Left lung (tissue), 10 donors: ENCODE measurements around the gene PIN1. TPM values are rescaled to one million over a fixed set of nuclear protein-coding genes. Genes with fewer than 3 reads are reported as not detected.
"Not testable (repeated sequence)": the region's sequence is repeated elsewhere in the genome, so short reads cannot be mapped to it uniquely, and the experiment has no call there.

ENCODE experiments used
- ATAC-seq: fragments of 200-7000 bp; cut with Tn5 transposase; one replicate; pipeline ENCODE4 v1.9.1; 2020; ENCODE audit warnings: moderate library complexity
- DNase-seq, 4 donors: peaks; one replicate each; pipeline ENCODE4 v3.0.0-alpha.2; 2013 to 2020
- H3K27ac ChIP-seq, 2 donors: fragments of 200-600 bp; sonication (generic) in 1 of 2; one replicate each; pipeline versions ENCODE4 v1.5.0 to v1.8.0; 2020 to 2021
- H3K27me3 ChIP-seq, 2 donors: fragments of 200-600 bp; sonication (generic) in 1 of 2; one replicate each; pipeline versions ENCODE4 v1.5.0 to v1.8.0; 2020 to 2021
- H3K36me3 ChIP-seq, 2 donors: fragments of 200-600 bp; sonication (generic) in 1 of 2; one replicate each; pipeline versions ENCODE4 v1.5.0 to v1.8.0; 2020 to 2021
- H3K4me1 ChIP-seq, 2 donors: fragments of 200-600 bp; one replicate each; pipeline ENCODE4 v1.8.0; 2021
- H3K4me3 ChIP-seq, 2 donors: fragments of 200-600 bp; sonication (generic) in 1 of 2; one replicate each; pipeline versions ENCODE4 v1.5.0 to v1.8.0; 2020 to 2021; ENCODE audit warnings: mild to moderate bottlenecking in 1 of 2
- H3K9me3 ChIP-seq, 2 donors: fragments of 200-600 bp; sonication (generic) in 1 of 2; one replicate each; pipeline versions ENCODE4 v1.5.0 to v1.8.0; 2020 to 2021
- intact Hi-C, 2 donors: fragments of 100-400 bp; cut with DNase I; formaldehyde crosslinking; loops; one replicate each; pipeline versions ENCODE4 v1.11.2 to v1.14.2; 2022
- polyA plus RNA-seq, 6 donors: library from polyadenylated mRNA; unstranded; fragments of 120-200 nt; gene quantifications; one replicate each; pipeline ENCODE4 v1.2.1, GENCODE V29; 2013; ENCODE audit not compliant: insufficient read length in 6 of 6
- total RNA-seq, 2 donors: library from RNA; stranded (reverse); fragmentation: NEBNext Ultra II Directional; extraction: Animal tissue kit (Norgen Biotek cat#: 25700); gene quantifications; one replicate each; pipeline ENCODE4 v1.2.1, GENCODE V29; 2021
- TF ChIP-seq, protein P1 (sequence below), 2 donors: fragments of 200-600 bp; sonication (generic) in 1 of 2; IDR thresholded peaks; one replicate each; pipeline versions ENCODE4 v1.5.0 to v1.8.0; 2021; ENCODE audit warnings: antibody characterized with exemption in 2 of 2
- donor health status: DM: no; HTN: yes; CAD: no.
- donor health status: DM: no; HTN: no; CAD: no.

PIN1 gene
- total and polyA plus RNA-seq, 8 donors, result 43.1 to 67.2 (median 56.6) TPM

DNA sequence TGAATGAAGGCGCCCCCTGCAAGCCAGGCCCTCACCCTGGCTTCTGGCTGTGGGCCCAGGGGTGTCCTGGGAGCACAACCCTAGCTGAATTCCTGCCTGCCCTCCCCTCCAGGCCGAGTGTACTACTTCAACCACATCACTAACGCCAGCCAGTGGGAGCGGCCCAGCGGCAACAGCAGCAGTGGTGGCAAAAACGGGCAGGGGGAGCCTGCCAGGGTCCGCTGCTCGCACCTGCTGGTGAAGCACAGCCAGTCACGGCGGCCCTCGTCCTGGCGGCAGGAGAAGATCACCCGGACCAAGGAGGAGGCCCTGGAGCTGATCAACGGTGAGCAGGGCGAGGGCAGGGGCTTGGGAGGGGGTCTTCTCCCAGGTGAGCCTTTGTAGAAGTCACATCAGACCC is 3.2 kb downstream of the PIN1 start:
- H3K27ac ChIP-seq, result no peak overlapping the region
- peaks cover 8 to 21% of the 10 kb centered on the region in 2 donors for H3K4me1 ChIP-seq
- H3K36me3 ChIP-seq, result peaks cover 0 to 57% of the 10 kb centered on the region in 2 donors
- peaks cover 0 to 5% of the 10 kb centered on the region in 2 donors for H3K9me3 ChIP-seq
- no peak overlapping the region for H3K4me3 ChIP-seq
- TF ChIP-seq, protein P1, sequence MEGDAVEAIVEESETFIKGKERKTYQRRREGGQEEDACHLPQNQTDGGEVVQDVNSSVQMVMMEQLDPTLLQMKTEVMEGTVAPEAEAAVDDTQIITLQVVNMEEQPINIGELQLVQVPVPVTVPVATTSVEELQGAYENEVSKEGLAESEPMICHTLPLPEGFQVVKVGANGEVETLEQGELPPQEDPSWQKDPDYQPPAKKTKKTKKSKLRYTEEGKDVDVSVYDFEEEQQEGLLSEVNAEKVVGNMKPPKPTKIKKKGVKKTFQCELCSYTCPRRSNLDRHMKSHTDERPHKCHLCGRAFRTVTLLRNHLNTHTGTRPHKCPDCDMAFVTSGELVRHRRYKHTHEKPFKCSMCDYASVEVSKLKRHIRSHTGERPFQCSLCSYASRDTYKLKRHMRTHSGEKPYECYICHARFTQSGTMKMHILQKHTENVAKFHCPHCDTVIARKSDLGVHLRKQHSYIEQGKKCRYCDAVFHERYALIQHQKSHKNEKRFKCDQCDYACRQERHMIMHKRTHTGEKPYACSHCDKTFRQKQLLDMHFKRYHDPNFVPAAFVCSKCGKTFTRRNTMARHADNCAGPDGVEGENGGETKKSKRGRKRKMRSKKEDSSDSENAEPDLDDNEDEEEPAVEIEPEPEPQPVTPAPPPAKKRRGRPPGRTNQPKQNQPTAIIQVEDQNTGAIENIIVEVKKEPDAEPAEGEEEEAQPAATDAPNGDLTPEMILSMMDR (IDR thresholded peaks at IDR 0.05), result no peak
- DNase-seq (no peak), ATAC-seq (no peak)
- no peaks in the 10 kb centered on the region for H3K27me3 ChIP-seq
- intact Hi-C loops, result no loop called here

DNA sequence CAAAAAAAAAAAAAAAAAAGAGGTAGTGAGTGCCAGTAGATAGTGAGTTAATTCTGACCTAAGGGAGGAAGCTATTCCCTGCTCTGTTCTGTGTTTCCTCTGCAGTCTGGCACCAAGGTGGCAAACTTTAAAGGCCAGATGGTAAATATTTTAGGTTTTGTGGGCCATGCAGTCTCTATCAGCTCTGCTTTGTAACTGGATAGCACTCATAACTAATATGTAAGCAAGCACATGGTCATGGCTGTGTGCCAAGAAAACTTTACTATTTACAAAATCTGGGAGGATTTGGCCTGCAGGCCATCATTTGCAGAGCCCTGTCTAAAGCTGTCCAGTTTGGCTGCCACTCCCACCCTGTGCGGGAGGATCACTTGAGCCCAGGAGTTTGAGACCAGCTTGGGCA is 4.3 kb downstream of the PIN1 start:
- Histone ChIP-seq H3K4me1 (peaks cover 8 to 21% of the 10 kb centered on the region in 2 donors), H3K27me3 (no peaks in the 10 kb centered on the region), H3K27ac (no peak overlapping the region), H3K4me3 (no peak overlapping the region), H3K36me3 (peaks cover 0 to 68% of the 10 kb centered on the region in 2 donors), H3K9me3 (peaks cover 0 to 11% of the 10 kb centered on the region in 2 donors)
- intact Hi-C loops, result no loop called here
- TF ChIP-seq, protein P1 (IDR thresholded peaks at IDR 0.05), result no peak
- DNase-seq, result peak in 2 of 4 donors; percentile 62 to 86
- no peak for ATAC-seq

DNA sequence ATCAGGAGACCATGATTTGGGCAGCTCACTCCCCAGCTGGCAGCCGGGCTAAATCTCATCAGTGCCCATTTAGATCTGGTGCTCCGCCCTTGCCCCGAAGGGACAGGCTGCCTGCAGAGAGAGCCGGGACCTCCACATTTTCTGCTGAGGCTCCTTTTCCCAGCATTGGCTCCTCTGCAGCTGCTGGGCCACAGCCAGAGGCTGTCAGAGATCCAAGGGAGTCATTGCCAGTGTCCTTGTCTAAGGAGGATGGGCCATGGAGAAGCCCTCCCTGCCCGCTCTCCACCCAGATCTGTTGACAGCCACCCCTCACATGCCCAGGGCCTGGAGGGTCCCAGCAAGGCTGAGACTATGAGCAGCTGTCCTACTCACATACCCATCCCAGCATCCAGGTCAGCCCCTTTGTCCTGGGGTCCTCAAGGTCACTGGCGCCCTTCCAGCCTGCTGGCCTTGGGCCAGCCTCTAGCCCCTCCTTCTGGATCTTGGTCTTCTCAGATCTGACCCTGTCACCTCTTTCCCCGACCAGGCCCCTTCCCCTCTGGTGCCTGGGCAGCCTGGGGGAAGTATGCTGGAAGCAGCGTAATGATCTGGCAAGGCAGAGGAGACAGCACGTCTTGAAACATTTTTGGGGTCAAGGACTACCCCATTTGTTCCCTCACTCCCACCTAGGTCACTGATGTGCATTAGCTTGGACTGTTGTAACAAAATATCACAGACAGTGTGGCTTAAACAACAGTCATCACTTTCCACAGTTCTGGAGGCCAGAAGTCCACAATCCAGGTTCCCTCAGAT is 7.9 kb downstream of the PIN1 start:
- no peak overlapping the region for H3K4me3 ChIP-seq
- ATAC-seq (no peak), DNase-seq (peak in 1 of 4 donors; percentile 42)
- no peaks in the 10 kb centered on the region for H3K27me3 ChIP-seq
- peaks cover 0 to 11% of the 10 kb centered on the region in 2 donors for H3K9me3 ChIP-seq
- TF ChIP-seq, protein P1 (IDR thresholded peaks at IDR 0.05), result no peak
- peaks cover 0 to 98% of the 10 kb centered on the region in 2 donors for H3K36me3 ChIP-seq
- intact Hi-C loops, result no loop called here
- H3K4me1 ChIP-seq, result no peaks in the 10 kb centered on the region
- H3K27ac ChIP-seq, result no peak overlapping the region

DNA sequence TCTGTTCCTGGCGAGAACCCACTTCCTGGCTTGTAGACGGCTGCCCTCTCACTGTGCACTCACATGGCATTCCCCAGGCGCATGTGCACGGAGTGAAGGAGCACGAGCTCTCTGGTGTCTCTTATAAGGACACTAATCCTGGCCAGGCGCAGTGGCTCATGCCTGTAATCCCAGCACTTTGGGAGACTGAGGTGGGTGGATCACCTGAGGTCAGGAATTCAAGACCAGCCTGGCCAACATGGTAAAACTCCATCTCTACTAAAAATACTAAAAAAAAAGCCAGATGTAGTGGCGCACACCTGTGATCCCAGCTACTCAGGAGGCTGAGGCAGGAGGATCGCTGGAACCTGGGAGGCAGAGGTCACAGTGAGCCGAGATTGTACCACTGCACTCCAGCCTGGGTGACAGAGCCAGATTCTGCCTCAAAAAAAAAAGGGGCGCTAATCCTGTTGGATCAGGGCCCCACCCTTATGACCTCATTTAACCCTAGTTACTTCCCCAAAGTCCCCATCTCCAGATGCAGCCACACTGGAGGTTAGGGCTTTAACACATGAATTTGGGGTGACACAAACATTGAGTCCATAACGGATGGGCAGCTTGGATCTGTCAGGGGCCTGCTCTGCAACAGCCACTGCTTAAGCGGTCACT is 8.6 kb downstream of the PIN1 start:
- intact Hi-C loops, H3K4me1 ChIP-seq, H3K27me3 ChIP-seq, ATAC-seq, H3K27ac ChIP-seq, DNase-seq, H3K4me3 ChIP-seq: not testable (repeated sequence)
- H3K9me3 ChIP-seq, result peaks cover 0 to 11% of the 10 kb centered on the region in 2 donors
- H3K36me3 ChIP-seq, result peaks cover 0 to 98% of the 10 kb centered on the region in 2 donors

DNA sequence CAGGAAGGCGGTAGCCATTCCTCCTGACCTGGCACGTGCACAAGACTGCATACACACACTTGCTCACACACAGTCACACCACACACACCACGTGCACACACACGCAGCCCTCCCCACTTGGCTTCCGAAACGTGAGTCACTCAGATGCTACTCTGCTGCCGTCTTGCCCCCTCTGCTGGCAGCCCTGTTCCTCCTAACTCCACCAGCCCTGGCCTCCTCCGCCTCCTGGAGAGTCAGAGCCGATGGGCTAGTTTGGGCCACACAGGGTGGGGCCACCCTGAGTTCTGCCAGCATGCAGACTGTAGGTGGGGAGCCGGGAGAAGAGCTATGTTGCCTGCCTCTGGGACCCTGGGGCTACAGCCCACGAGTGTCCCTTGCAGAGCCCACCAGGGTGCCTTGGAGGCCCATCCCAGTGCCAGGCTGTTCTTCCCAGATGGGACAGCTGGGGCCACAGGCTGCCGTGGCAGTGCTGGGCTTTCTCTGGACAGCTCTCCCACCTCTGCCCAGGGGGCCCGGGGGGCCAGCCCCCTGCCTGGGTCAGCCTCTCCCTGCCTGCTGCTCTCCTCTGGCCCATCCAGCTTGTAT is 12.1 kb downstream of the PIN1 start:
- no peak overlapping the region for H3K27ac ChIP-seq
- H3K4me1 ChIP-seq, result no peaks in the 10 kb centered on the region
- no peaks in the 10 kb centered on the region for H3K27me3 ChIP-seq
- intact Hi-C loops, result no loop called here
- TF ChIP-seq, protein P1 (IDR thresholded peaks at IDR 0.05), result no peak
- H3K36me3 ChIP-seq, result peaks cover 0 to 87% of the 10 kb centered on the region in 2 donors
- DNase-seq (no peak), ATAC-seq (peak; percentile 60)
- no peak overlapping the region for H3K4me3 ChIP-seq
- H3K9me3 ChIP-seq, result peaks cover 0 to 11% of the 10 kb centered on the region in 2 donors
